ENCODE data around the gene KIAA0408.
A peak's percentile ranks its signal among the peaks of the same experiment; 100 is the strongest.

The KIAA0408 gene

DNA sequence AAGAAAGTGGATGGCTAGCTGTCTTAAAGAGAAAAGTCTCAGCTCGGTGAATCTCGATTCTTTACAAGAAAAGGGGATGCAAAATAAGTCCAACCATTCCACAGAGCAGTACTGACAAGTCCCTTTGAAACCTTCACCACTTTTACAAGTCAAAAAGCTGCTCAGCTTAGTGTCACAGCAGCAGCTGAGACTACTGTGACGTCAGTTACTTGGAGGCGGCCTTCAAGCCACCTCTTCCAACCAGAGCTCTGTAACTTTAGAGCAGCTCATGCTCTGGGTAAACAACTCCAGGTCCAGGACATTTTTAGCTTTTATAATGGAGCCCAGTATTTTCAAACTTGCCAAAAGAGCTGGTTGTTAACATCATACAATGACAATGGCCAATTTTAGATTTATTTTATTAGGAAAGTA, at the start of gene KIAA0408:
TSS of gene KIAA0408 (minus strand) at position 159 of the 411 bp plus-strand sequence. CDS start 5,408 bp downstream, outside the sequence.
- DNase-seq = peak; percentile 88

DNA sequence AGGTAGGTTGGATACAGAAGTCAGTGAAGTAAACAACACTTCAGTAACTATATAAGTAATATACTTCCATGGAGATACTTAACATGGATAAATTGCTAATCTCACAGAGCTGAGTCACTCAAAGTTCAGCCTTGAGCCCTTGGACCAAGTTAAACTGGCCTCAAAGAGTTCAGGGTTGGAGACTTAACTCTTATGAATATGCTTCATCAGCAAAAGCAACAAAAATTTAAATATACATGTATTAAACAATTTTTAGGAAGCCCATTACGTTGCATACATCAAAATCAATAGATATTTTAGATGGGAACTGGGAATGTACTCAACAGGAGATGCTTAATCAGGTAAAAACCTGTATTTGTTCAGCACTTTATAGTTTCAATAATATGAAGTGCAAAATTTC, 47.7 kb upstream of the KIAA0408 start:
- no peak for DNase-seq

- peak; percentile 53 for DNase-seq
Observed at GRCh38 chr6:127503022-127503421, 43.8 kb upstream of the KIAA0408 start.

- no peak for DNase-seq
Observed at GRCh38 chr6:127497410-127497809, 38.2 kb upstream of the KIAA0408 start.

DNA sequence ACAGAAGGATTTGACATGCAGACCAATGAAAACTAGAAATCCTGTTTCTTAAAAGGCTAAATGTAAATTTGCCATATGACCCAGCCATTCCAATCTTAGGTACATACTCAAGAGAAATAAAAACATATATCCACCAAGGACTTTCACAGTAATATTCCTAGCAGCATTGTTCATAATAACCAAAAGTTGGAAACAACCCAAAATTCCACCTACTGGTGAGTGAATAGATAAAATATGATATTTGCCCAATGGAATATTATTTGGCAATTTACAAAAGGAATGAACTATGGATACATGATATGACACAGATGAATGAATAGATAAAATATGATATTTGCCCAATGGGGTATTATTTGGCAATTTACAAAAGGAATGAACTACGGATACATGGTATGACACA, 37.3 kb upstream of the KIAA0408 start:
- DNase-seq = no peak

GRCh38 chr6:127494240-127494767, 35.1 kb upstream of the KIAA0408 start:
- no peak for DNase-seq

DNA sequence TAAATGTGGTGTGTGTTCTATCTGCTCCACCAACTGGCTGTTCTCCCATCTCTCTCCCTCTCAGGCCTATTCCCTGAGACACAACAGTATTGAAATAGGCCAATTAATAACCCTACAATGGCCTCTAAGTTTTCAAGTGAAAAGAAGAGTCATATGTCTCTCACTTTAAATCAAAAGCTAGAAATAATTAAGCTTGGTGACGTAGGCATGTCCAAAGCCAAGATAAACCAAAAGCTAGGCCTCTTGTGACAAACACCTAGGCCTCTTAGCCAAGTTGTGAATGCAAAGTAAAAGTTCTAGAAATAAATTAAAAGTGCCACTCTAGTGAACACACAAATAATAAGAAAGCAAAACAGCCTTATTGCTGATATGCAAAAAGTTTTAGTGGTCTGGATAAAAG, 30.1 kb upstream of the KIAA0408 start:
- DNase-seq = no peak

DNA sequence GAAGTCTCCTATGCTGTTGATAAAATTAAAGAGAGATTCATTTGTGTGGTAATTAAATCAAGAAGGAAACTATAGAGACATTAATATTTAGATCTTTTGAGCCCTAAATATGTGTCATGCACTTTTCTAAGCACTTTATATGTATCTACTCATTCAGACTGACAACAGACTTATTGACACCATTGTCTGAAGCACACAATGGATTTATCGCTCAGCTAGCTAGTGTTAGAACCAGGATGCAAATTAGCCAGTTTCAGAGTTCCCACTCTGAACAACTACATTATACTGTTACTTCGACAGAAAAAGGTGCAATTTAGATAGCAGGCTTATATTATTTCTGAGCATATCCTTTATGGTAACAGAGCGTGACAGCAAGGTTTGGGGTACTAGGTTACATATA, 27.7 kb upstream of the KIAA0408 start:
- no peak for DNase-seq

DNA sequence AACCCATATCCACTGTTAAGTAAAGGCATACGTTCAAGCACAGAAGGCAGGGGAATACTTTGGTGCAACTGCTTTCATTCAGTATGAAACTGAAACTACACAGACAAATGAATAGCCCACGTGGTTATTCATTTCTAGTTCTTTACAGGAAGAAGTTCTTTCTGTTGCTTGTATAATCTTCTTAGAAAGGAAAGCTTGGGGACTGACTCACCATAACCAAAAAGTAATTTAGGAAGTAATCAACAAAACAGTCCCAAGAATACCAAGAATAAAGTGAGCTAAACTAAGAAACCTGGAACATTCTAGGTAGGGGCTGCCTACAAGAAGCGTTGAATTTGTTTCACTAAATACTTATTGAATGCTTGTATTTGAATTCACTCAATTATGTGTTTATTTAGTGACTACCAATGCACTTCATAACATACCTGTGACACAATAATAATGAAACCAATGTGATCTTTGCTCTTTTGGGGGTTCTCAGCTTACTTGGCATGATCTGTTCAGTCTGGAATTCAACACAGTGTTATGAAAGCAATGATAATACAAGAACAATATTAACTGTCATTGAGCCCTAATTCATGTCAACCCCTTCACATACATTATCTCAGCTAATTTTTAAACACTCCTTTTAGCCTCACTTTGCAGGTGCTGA, 25.1 kb upstream of the KIAA0408 start:
- DNase-seq = no peak

DNA sequence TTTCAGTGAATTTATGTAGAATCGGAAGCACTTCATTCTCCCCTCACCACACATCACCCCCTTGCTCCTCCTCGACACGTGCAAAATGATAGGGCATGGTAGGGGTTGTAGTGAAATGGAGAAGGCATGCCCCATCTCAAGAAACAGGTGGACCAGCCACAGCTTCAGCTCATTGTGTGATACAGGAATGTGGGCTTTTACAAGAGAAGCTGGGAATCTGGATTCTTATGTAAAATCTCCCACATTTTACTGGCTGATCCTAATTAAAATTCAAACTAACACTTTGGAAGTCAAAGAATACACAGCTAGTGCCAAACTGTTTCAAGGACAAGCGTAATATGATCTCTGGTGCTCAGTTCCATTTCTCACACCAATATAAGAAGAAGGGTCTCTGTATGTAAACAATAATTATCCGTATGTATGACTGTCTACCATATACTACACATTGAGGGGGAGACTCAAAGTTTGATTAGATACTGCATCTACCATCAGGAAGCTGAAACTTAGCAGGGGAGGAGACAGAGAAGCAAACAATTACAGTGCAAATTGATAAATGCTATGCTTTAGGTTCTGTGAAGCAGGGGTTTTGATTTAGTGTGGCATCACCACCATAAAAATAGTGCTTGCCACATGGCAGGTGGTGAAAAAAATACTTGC, 24.3 kb upstream of the KIAA0408 start:
- DNase-seq = no peak

GRCh38 chr6:127482325-127482724, 23.1 kb upstream of the KIAA0408 start:
- DNase-seq = no peak

- DNase-seq = peak; percentile 67
Observed at GRCh38 chr6:127481628-127482027, 22.4 kb upstream of the KIAA0408 start.

DNA sequence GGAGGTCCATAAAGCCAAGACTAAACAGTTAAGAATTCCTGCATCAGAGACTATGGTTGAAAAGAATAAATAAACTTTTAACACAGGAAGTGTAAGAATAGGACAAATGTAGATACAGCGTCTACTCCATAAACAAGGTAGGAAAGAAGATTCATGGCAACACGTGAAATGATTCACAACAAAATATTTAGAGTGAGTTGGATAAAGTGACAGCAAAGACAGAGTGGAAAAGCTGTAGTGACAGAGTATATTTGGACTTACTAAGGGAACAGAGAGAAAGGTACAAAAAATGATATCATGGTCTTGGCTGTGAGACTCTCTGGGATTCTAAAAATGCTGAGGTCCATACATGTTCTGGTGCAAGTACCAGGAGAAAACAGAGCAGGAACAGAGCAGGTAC, 21.9 kb upstream of the KIAA0408 start:
- no peak for DNase-seq

- DNase-seq = no peak
Observed at GRCh38 chr6:127477658-127478057, 18.5 kb upstream of the KIAA0408 start.

DNA sequence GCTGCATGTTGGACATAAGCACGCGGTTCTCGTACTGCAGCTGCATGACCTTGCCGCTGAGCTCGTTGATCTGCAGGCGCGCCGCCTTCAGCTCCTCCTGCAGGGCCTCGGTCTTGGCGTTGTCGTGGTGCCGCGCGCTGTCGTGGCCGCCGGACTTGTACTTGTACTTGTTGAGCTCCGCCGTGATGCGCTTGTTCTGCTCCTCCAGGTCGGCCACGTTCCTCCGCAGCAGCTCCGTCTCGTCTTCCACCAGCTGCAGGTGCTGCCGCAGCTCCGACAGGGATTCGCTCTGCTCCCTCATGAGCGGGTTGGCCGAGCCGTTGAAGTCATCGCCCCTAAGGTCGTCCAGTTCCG, 16.6 kb upstream of the KIAA0408 start:
- no peak for DNase-seq

GRCh38 chr6:127475135-127475822, 16.1 kb upstream of the KIAA0408 start:
- no peak for DNase-seq

GRCh38 chr6:127471379-127472255, 12.4 kb upstream of the KIAA0408 start:
- no peak for DNase-seq

GRCh38 chr6:127468936-127469335, 9.7 kb upstream of the KIAA0408 start:
- DNase-seq = no peak

GRCh38 chr6:127466416-127466815, 7.2 kb upstream of the KIAA0408 start:
- no peak for DNase-seq

DNA sequence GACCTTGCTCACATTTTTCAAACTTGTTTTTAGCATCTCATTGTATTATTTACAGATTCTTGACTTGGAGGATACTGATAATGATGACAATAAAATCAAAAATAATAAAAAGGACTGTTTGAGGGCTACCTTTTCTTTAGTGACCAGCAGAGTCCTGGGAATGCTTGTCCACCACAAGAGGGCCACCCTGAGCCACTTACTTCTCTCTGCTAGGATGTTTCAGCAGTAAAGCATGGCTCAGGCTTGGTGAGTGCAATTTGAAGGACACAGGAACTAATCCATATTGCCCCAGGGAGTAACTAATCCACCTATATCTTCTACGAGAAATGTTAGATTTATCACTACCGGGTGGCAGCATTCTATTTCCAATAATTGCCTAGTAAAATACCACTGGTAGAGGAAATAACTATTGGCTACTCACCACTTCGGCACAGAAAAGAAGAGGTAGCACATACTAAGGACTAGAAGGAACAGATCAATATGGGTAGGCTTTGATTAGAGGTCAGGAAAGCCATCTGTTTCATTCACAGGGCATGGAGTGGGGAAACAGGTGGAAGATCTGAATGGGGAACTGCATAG, 5.8 kb upstream of the KIAA0408 start:
- peak; percentile 79 for DNase-seq

- no peak for DNase-seq
Observed at GRCh38 chr6:127464161-127464880, 5.1 kb upstream of the KIAA0408 start.

DNA sequence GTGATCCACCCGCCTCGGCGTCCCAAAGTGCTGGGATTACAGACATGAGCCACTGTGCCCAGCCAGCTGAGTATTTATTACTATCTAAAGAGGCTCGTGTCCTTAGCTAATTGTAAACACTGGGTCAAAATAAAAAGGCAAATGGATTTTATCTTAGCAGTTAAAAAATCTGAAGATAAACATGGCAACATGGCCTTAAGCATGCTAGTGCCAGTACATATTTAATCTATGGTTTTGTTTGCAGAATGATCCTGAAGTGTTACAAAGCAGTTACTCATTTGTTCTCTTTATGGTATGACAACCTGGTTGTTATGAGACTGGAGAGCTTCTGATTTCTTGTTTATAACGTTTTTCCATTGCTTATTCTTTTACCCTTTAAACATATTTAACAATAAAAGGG, 3.9 kb upstream of the KIAA0408 start:
- no peak for DNase-seq

Data from islet precursor cell (in vitro differentiated cells).